CD4-positive, alpha-beta T cell treated with Interleukin-6 for 4 hours (primary cell): ENCODE data around the gene FHIT.

Experiments used
- DNase-seq: peaks from one replicate; pipeline ENCODE4 v3.0.0-alpha.2; 2020; ENCODE audit warnings: mixed read lengths

The FHIT gene

DNA sequence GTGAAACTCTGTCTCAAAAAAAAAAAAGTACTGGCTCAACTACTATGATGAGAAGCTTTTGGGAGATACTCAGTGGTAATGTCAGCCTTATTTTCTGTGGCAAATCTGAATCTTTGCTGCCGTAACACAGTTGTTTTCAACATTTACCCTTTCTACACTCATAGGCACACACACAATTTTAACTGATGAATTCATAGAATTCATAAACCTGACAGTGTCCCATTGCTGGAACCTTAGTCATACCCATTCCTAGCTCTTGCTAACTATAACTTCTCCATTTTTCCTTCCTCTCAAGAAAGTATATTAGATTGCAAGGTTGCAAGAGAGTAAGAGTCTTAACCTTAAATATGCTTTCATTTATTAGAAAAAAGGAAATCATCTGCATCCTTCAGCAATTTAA lies 496.6 kb downstream of the FHIT start:
- DNase-seq = no peak

- no peak for DNase-seq
Measured at GRCh38 chr3:60752809-60753208, 498.4 kb downstream of the FHIT start.

GRCh38 chr3:60746695-60747416 lies 504.4 kb downstream of the FHIT start:
- DNase-seq = no peak

DNA sequence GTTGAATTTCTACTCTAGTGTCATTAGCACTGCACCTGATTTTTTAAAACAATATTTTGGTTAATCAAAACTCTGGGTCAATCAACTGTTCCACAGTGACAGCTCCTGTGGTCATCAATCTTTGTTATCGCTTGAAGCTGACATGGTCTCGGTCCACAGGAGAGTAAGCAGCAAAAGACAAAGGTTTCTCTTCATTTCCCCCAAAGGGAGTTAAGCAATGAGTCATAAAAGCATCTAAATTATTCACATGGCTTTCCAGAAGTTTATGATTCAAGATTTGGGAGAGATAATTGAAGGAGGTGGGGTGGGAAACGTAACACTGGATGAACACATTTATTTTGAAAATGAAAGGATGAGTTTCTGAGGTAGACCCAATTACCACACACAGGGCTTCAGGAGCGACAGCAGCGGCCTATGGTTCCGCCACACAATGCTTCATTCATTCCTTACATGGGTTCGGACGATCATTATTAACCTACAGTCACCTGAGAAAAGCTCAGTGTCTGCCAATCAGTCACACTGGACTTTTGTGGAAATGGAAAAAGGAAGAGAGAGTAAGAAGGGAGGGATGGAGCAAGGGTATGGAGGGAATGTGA lies 505.1 kb downstream of the FHIT start:
- no peak for DNase-seq

- no peak for DNase-seq
Measured at GRCh38 chr3:60743631-60744164, 507.6 kb downstream of the FHIT start.

GRCh38 chr3:60742606-60743145 lies 508.6 kb downstream of the FHIT start:
- no peak for DNase-seq

DNA sequence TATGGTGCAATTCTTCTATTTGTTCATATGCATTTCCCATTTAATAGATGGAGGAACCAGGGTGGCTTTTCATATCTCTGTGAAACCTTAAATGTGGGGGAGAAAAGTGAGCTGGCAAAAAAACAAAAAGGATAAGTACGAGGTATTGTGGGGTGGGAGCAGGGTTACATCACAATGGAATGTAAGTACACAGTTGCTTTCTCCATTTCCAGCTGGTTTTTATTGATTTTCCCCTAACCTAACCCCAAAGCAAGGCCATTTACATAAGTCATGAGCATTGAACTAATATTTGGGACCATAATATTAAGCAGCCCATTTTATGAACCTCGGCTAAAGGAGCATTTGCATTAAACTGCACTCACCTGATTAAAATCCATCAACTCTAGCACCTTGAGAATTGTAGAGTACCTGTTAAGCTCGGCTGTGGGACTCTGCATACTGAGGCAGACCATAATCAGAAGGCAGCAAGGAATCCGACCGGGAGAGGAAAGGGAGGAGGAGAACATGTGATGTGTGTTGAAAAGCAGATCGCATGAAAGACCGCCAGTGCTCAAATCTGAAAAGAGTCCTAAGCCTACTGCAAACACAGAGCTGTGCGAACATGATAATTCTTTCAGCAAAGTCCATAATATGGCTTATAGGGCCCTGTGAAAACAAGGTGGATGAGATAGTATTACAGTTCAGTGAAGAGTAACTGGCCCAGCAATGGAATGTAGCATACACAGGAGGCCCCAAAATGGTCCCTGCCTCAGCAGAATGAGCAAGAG lies 513.4 kb downstream of the FHIT start:
- no peak for DNase-seq

DNA sequence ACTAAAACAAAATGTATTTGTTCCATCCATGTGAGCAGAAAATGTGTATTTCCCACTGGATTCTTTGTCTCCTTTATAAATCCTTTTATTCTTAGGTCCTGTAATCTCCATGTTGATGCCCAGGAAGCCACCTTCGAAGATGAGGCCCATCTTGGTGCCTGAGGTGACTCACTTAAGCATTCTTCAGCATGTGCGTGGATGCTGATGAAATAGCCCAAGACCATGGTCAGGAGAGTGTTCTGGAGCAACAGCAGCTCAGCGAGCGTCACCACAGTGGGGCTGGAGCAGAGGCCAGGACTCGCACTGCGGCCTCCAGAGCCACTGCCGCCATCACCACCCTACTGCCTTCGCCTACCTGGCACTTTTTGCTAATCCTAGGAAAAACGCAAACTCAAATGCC lies 520.9 kb downstream of the FHIT start:
- DNase-seq = no peak

DNA sequence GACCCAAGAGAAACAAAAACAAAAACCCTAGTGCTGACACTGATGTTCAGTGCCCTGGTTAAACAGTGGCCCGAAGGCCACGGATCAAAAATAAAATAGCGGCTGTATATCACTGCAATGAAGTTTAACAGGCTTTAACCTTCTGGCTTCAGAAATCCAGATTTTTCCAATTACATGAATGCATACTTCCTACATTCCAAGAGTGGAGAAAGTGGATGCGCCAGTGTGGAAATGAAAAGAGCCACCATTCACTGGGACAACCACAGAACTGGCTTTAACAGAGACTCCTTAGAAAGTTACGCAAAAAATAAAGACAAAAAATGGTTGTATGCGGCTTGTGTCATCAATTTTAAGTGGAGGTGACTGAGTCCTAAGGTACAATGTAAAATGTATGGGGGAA lies 522.2 kb downstream of the FHIT start:
- no peak for DNase-seq

- no peak for DNase-seq
Measured at GRCh38 chr3:60728006-60728405, 523.2 kb downstream of the FHIT start.

DNA sequence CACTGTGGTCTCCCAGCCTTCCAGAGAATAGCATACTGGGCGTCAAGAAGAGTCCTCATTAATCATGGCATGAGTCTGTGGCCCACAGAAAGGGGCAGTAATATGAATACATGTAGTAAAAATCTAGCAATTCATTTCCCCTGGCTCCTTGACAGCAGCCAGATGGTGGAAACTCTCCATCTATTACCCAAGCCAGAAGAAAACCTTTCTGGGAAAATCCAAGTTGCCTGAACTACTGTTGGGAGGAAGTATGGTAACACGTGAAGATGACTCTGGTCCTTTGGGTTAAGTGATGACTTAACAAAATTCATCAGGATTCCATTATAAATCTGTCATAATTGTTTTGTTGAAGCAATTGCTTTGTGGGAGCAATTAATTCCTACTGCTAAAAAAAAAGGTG lies 530.5 kb downstream of the FHIT start:
- no peak for DNase-seq

DNA sequence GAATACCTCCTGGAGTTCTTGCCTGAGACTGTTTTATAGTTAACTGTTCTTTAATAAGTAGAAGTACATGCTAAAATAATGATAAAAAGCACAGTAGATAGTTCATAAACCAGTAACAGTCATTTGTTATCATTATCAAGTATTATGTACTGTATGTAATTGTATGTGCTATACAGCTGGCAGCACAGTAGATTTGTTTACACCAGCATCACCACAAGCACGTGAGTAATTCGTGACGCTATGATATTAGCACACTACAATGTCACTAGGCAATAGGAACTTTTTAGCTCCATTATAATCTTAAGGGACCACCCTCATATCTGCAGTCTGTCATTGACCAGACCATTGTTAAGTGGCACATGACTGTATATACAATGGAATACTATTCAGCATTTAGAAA lies 534.7 kb downstream of the FHIT start:
- no peak for DNase-seq

- DNase-seq = no peak
Measured at GRCh38 chr3:60708191-60708975, 542.9 kb downstream of the FHIT start.

DNA sequence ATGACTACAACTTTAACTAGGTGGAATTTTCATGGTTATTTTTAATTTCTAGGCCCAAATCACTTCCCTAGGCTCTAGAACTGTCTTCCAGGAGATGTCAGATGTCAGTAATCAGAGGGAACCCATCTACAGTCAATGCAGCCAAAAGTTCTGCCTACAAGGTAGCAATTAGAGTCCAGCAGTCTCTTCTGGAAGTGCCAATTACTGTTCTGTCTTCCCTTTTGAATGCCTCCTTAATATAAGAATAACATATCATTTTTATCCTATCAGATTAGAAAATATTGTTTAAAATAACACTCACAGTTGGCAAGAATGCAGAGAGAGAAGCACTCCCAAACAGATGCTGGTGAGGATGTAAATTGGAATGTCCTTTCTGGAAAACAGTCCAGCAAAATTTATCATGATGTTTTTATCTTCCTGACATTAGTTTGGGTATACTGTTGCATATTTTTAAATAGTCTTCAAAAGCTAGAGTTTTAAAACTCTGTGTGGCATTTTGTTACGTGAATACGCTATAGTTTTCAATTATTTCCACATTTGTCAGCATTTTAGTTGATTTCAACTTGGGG lies 543.7 kb downstream of the FHIT start:
- DNase-seq = no peak

DNA sequence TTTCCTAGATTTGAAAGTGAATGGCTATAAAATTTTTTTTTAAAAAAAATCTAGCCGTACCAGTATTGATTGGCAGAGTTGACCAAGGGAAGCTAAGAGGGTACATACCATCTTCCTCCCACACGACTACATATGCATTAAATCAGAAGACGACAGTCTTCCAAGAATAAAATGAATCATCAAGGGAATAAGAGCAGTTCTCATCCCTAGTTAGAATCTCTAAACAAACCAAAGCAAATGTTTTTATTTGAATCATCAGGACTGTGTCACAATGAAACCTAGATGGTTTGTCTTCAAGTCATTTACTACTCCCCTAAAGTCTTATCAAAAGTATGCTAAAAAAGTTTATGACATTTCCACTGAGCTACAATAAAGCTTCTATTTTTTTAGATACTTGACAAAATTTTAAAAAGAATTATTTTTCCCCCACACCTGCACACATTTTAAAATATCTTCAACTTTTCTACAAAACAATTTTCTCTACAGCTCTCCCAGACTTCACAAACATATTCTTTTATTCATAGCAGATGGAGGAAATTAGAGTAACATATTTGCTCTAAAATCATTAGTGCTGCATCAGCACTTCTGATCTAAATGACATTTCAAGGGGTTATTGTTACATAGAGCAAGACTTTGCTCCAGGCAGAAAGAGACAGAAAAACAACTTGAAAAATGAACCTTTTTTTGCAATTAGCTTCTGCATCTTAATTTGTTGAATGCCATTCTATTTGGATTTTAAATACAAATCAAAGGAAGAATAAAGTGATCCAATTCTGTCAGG lies 547.1 kb downstream of the FHIT start:
- DNase-seq = no peak

DNA sequence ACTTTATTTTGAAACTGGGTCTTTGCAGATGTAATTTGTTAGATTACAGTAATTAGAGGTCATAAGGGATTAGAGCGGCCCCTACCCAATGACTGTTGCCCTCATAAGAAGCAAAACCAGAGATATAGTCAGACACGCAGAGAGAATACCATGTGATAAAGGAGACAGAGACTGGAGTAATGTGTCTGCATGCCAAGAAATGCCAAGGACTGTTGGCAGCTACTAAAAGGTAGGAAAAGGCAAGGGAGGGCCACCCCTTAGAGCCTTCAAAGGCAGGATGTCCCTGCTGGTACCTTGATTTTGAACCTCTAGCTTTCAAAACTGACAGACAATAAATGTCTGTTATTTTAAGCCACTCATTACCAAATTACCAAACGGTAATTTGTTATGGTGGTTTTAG lies 548.2 kb downstream of the FHIT start:
- no peak for DNase-seq

GRCh38 chr3:60698117-60698516 lies 553.1 kb downstream of the FHIT start:
- no peak for DNase-seq

DNA sequence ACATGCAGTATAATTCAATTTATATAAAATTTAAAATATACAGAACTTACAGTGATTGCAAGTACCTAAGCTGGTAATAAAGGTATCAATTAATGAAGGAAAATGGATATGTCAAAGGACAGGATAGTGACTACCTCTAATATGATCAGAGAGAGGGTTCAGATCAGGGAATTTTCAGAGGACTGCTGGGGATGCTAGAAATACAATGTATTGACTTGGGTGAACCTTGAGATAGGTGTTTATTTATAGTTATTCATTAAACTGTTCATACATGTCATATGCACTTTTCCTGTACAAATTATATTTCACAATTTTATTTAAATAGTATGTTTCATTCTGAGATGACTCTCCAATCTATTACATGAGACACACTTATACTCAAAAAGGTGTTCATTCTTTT lies 554.1 kb downstream of the FHIT start:
- DNase-seq = no peak

DNA sequence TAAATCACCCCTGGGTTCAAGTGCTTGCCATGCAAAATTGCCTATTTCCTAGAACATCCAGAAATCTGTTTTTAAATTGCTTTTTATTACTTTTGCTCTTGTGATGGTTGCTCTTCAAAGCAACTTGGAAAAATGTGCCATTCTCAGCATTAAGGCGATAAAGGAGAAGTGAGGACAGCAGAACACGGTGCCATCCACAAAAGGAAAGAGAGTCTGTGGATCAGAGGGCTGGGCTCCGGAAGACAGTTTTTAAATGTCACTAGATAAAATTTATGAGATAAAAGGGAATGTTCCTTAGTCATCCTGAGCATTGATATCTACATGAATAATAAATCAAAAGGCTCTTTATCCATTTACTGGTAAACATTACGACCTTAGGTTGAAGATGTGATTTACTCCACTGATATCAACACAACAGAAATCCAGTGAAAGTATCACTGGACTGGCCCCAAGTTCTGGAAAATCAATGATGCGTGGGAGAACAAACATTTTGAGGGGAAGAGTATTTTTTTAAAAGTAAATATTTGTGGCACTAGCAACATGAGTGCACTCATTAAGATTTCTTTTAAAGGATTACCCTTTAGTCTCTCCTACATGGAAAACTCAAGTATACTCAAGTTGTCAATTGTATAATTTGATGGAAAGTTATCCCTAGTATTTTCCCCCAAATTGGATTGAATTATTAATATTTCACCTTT lies 554.7 kb downstream of the FHIT start:
- no peak for DNase-seq

DNA sequence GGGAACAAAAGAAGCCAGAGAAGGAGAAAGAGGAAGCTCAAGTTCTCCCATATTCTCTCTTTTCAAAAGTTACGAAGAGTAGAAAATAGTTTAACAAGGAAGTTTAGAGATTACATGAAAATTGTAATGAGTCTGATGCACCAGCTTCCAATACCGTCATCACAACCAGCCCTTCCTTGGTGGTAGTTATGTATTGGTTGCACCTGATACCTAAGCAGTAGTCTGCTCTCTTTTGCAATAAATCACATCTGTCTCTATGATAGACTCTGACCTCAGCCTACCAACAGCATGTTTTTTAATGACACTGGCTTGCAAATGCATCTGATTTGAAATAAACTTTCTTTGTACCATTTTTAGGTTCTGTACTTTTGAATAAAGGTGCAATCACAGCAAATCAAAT lies 575.8 kb downstream of the FHIT start:
- DNase-seq = no peak

DNA sequence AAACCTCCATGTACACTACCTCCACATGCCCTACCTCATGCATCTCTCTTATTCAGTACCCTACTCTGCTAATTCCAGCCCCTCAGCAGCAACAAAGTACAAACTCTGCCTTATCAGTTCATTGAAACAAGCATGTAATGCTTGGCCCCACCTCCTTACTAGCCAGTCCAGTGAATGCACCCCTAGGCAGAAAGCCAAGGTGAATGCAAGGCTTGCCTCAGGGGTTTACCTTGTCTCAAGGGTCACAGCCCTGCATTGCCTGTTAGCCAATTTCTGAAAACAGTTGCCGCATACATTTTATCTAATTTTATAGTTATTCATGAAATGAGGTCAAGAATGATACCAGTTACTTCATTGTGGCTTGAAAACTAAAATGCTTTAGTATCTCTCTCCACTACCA lies 576.4 kb downstream of the FHIT start:
- no peak for DNase-seq
